Duodenal mucosa (tissue), 2 donors: ENCODE data around the gene NODAL.

ENCODE experiments used
- H3K27ac ChIP-seq: one replicate; pipeline ENCODE4 v1.7.0; 2013; ENCODE audit warnings: low read depth, low read length
- H3K27me3 ChIP-seq, 2 donors: one replicate each; pipeline ENCODE4 v1.7.0; 2013; ENCODE audit warnings: low read length in 2 of 2, control low read depth in 1 of 2; ENCODE audit not compliant: insufficient read depth in 2 of 2, control insufficient read depth in 1 of 2
- H3K36me3 ChIP-seq, 2 donors: one replicate each; pipeline ENCODE4 v1.7.0; 2013; ENCODE audit warnings: low read length in 2 of 2, control low read depth in 1 of 2; ENCODE audit not compliant: insufficient read depth in 2 of 2, control insufficient read depth in 1 of 2
- H3K4me1 ChIP-seq, 2 donors: one replicate each; pipeline ENCODE4 v1.7.0; 2013; ENCODE audit warnings: low read length in 2 of 2, control low read depth in 1 of 2; ENCODE audit not compliant: insufficient read depth in 2 of 2, control insufficient read depth in 1 of 2
- H3K4me3 ChIP-seq, 2 donors: one replicate each; pipeline ENCODE4 v1.7.0; 2013; ENCODE audit warnings: low read length in 2 of 2, low read depth in 1 of 2
- H3K9ac ChIP-seq, 2 donors: one replicate each; pipeline ENCODE4 v1.7.0; 2013; ENCODE audit warnings: low read length in 2 of 2, low read depth in 1 of 2
- H3K9me3 ChIP-seq, 2 donors: one replicate each; pipeline ENCODE4 v1.7.0; 2013; ENCODE audit warnings: low read length in 2 of 2, control low read depth in 1 of 2; ENCODE audit not compliant: control insufficient read depth in 1 of 2

Gene NODAL

DNA sequence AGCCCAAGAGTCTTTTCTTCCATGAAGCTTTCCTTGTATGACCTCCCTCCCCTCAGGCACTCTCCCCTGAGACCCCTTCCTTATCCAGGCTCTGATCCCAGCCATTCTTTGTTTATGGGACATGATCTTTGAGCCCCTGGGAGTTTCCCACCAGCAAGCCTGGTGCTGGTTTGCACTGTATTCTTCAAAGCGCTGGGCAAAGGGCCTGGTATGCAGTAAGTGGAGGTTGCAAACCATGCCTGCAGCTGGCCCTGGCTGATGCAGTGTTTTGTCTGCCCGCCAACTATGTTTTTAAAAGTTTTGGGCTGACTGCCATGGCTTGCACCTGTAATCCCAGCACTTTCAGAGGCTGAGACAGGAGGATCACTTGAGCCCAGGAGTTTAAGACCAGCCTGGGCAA lies 6.8 kb upstream of the NODAL start:
- Histone ChIP-seq H3K9ac (no peak overlapping the region), H3K4me3 (no peak overlapping the region), H3K4me1 (no peaks in the 10 kb centered on the region), H3K36me3 (no peaks in the 10 kb centered on the region), H3K27me3 (peaks cover under 1% of the 10 kb centered on the region in 2 donors), H3K27ac (no peak overlapping the region), H3K9me3 (no peaks in the 10 kb centered on the region)

DNA sequence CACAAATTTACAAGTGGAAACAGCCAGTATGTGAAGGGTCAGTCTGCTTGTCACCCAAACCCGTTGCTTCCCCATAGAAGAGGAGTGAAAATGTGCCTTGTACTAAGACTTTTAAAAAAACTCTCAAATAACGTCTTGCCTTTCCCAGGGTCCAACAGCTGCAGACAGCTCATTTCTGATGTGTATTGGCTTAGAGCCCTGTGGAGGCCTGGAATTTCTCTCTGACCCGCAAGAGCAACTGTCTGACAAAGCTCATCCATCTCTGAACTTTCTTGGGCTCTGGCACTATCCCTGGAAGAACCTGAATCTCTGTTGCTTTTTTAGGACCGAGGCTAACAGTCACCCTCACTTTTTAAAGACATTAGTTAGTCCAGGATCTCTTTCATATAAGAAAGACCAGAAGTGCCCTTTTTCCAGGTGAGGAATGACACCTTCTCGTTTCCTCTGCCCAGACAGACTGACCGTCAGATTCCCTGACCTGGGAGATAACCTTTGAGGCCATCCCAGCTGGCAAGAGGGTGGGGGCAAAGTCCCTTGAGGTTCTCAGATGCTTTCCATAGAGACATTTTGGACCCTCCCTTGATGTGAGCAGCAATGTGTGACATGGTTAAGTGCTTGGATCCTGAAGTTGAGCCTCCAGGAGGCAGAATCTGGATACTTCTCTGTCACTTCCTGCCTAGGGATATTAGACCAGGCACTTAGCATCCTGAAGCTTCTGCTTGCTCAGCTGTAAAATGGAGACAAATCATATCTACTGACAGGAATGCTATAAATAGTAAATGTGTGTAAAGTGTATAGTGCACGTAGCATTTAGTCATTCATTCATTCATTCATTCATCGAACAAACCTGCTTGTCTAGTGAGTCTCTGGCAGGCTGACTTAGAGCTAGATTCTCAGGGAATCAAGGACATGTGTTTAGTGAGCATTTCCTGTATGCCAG lies 4.5 kb upstream of the NODAL start:
- Histone ChIP-seq H3K4me1 (peaks cover 0 to 5% of the 10 kb centered on the region in 2 donors), H3K4me3 (no peak overlapping the region), H3K9me3 (no peaks in the 10 kb centered on the region), H3K27ac (no peak overlapping the region), H3K9ac (no peak overlapping the region), H3K27me3 (peaks cover 22% of the 10 kb centered on the region in 2 donors), H3K36me3 (no peaks in the 10 kb centered on the region)

DNA sequence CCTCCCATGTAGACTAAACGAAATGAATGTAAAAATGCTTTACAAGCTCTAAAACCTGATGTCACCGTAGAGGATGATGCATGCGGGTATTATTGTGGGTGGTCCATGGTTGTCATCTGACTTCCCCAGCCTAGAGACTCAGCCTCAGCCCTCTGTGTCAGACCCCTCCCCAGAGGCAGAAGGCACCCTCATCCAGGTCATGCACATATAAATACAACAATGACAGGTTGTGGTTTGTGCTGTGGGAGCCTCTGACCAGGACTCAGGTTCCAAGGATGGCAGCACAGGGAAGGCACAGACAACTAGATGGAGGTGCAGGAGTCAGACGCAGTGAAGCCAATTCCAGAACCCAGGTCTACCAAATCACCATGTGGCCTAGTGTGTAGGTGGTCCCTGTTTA lies 3.3 kb upstream of the NODAL start:
- H3K4me3 ChIP-seq = no peak overlapping the region
- no peaks in the 10 kb centered on the region for H3K36me3 ChIP-seq
- H3K9me3 ChIP-seq = no peaks in the 10 kb centered on the region
- H3K27ac ChIP-seq = no peak overlapping the region
- H3K9ac ChIP-seq = no peak overlapping the region
- H3K27me3 ChIP-seq = peaks cover 32 to 33% of the 10 kb centered on the region in 2 donors
- H3K4me1 ChIP-seq = peaks cover 0 to 12% of the 10 kb centered on the region in 2 donors

DNA sequence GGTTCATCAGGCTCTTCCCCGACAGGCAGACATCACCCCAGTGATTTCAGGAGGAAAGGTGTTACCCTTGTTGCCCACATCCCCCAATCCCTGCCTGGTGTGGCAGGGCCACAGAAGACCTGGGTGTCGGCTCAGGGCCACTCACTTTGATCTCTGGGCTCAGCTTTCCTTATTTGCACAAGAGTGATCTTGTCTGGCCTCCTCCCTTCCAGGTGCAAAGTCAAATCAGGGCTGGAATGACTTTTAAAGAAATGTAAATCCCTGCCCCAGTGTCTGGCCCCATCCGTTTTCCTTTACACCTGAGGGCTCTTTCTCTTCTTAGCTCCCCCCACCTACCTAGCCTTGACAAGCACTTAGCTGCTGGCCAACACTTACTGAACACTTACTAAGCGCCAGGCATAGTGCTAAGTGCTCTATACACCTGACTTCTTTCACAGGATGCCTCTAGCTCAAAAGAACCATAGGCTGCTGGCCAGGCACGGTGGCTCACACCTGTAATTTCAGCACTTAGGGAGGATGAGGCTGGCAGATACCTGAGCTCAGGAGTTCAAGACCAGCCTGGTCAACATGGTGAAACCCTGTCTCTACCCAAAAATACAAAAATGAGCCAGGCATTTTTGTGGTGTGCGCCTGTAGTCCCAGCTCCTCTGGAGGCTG lies 979 bp upstream of the NODAL start:
- no peaks in the 10 kb centered on the region for H3K36me3 ChIP-seq
- H3K9me3 ChIP-seq = no peaks in the 10 kb centered on the region
- no peak overlapping the region for H3K4me3 ChIP-seq
- H3K27ac ChIP-seq = no peak overlapping the region
- H3K9ac ChIP-seq = no peak overlapping the region
- peaks cover 0 to 12% of the 10 kb centered on the region in 2 donors for H3K4me1 ChIP-seq
- H3K27me3 ChIP-seq = peaks cover 37 to 42% of the 10 kb centered on the region in 2 donors

DNA sequence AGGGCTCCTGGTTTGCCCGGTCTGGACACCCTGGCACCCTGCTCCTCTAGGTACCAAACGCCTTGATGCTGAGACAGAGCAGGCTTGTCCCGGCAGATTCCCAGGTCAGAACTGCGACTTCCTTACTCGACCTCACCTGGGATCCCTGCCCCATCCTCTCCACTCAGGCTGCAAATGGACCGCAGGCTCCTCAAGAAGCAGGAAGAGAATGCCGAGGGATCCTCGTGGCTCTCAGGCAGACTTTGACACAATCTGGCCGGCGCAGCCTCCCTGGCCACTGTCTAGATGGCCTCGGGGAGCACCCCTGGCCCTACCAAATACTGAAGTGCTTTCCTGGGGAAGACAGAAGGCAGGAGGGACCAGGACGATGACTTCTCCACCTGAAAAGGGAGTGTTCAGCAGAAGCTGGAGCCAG lies 421 bp upstream of the NODAL start:
- H3K27me3 ChIP-seq = peaks cover 37 to 42% of the 10 kb centered on the region in 2 donors
- no peak overlapping the region for H3K27ac ChIP-seq
- no peak overlapping the region for H3K9ac ChIP-seq
- no peaks in the 10 kb centered on the region for H3K36me3 ChIP-seq
- H3K4me1 ChIP-seq = peaks cover 0 to 12% of the 10 kb centered on the region in 2 donors
- H3K9me3 ChIP-seq = no peaks in the 10 kb centered on the region
- no peak overlapping the region for H3K4me3 ChIP-seq

DNA sequence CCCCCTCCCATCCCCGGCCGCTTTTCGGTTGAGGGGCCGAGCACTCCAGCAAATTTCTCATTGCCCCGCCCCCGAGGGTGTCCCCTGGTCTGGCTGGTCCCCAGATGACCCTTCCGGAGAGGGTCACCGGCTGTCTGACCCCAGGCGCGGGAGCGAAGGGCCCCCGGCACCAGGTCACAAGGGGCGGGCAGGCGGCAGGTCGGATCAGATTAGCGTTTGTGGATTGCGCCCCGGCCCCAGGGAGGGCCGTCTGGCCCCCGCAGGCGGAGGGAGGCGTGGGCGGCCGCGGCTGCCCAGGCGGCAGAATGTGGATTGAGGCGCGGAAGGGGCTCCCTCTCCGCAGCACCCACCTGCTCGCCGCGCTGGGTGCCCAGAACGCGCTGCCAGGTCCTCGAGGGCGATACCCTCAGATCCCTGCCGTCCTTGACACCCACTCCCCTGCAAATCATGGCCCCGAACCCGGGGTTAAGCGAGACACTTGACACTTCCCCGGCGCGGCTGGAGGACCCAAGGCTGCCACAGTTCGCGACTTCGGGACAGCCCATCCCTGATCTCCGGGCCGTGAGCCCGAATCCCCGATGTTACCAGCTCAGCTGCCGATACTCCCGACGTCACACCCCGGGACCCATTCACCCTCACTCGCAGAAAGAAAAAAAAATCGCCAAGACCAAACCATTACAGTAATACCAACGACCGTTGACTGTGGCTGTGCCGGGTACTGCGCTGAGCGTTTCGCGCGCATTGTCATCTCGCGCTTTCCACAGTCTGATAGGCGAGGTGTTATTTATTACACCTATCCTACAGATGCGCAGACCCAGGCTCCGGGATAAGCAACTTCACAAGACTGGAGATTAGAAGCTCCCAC lies 953 bp downstream of the NODAL start:
- no peaks in the 10 kb centered on the region for H3K9me3 ChIP-seq
- H3K4me1 ChIP-seq = peaks cover 0 to 12% of the 10 kb centered on the region in 2 donors
- H3K4me3 ChIP-seq = peak overlapping the region; percentile 29 to 43
- H3K27ac ChIP-seq = no peak overlapping the region
- H3K9ac ChIP-seq = no peak overlapping the region
- H3K27me3 ChIP-seq = peaks cover 37 to 42% of the 10 kb centered on the region in 2 donors
- H3K36me3 ChIP-seq = no peaks in the 10 kb centered on the region

DNA sequence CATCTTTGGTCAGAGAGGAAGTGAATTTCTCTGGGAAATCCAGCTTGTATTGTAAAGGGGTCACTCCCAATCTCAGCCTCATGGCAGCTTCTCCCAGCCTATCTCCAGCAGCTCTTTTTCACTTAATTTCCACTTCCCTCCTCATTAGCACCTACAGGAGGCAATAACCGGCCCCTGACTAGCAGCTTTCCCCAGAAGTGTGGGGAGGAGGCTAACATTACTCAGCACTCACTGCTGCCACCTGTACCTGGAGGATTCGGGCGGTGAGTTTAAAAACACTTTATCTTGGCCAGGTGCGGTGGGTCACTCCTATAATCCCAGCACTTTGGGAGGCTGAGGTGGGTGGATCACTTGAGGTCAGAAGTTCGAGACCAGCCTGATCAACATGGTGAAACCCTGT lies 3.8 kb downstream of the NODAL start:
- Histone ChIP-seq H3K4me1 (peaks cover 0 to 12% of the 10 kb centered on the region in 2 donors), H3K36me3 (no peaks in the 10 kb centered on the region), H3K4me3 (no peak overlapping the region), H3K9me3 (no peaks in the 10 kb centered on the region), H3K27me3 (peaks cover 33 to 37% of the 10 kb centered on the region in 2 donors), H3K9ac (no peak overlapping the region), H3K27ac (no peak overlapping the region)

DNA sequence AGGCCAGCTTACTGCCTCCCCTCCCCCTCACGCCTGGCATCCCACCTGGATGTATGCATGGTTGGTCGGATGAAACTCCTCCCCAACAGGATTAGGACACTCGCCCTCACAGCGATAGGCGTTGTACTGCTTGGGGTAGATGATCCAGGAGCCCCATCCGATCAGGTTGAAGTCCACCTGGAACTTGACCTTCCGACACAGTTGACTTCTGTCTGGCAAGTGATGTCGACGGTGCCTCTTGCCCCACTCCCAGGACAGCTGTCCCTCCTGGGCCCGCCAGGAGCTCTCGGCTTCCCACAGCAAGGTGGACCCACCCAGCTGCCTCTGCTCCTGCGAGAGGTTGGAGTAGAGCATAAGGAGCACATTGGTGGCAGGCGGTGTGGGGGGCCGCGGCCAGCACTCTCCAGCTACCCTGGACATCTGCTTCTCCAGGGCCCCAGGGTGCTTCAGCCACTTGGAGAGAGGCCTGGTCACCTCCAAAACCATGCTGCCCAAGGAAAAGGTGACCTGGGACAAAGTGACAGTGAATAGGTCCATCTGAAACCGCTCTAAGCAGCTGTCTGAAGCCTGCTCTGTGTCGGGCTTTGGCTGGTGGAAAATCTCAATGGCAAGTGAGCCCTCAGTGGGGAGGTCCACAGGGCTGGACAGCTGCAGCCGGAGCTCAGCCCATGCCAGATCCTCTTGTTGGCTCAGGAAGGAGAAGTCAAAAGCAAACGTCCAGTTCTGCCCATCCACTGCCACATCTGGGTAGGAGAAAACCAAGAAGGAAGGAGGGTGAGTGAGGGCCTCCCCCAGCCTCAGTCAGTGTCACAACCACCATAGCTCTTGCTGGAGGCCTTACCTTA lies 6.0 kb downstream of the NODAL start:
- Histone ChIP-seq H3K9ac (no peak overlapping the region), H3K9me3 (no peaks in the 10 kb centered on the region), H3K4me1 (peaks cover 11 to 13% of the 10 kb centered on the region in 2 donors), H3K4me3 (no peak overlapping the region), H3K27ac (no peak overlapping the region), H3K36me3 (no peaks in the 10 kb centered on the region), H3K27me3 (peaks cover 11 to 15% of the 10 kb centered on the region in 2 donors)

DNA sequence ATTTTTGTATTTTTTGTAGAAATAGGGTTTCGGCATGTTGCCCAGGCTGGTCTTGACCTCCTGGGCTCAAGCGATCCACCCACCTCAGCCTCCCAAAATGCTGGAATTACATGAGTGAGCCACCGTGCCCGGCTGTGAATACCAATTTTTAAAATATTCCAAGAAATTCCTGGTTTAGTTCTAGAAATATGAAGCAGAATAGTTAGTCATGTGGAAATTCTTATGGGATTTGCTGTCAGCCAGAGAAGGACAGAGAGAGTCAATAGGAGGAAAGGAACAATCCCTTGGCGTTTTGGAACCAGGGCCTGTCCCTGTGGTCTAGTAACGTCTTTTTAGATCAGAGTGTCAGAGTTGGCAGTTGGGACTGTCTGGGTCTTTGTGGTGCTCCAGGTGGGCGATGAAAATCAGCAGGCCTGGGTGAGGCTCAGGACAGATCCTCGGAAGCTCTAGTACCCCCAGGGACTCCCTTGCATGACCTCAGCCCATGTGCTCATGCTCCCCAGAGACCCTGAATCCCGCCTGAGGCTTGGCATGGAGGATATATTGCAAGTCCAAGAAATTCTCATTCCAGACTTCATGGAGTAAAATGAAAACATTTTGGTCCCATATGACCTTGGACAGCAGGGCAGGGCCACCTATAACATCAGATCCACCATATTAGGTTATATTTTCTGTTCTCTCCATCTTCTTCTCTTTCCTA lies 7.8 kb downstream of the NODAL start:
- Histone ChIP-seq H3K9ac (no peak overlapping the region), H3K27ac (no peak overlapping the region), H3K4me3 (no peak overlapping the region), H3K9me3 (no peaks in the 10 kb centered on the region), H3K27me3 (peaks cover 4% of the 10 kb centered on the region in 2 donors), H3K4me1 (peaks cover 11 to 17% of the 10 kb centered on the region in 2 donors), H3K36me3 (peaks cover 2 to 8% of the 10 kb centered on the region in 2 donors)
